HPDE6-E6E7 (cell line): ENCODE results near the gene IQUB.
"Not testable (repeated sequence)": the region's sequence is repeated elsewhere in the genome, so short reads cannot be mapped to it uniquely, and the experiment has no call there.

Experiments
- DNase-seq: peaks from one replicate; pipeline ENCODE4 v3.0.0; 2011; ENCODE audit warnings: missing footprints; ENCODE audit errors: extremely low spot score

The IQUB gene

DNA sequence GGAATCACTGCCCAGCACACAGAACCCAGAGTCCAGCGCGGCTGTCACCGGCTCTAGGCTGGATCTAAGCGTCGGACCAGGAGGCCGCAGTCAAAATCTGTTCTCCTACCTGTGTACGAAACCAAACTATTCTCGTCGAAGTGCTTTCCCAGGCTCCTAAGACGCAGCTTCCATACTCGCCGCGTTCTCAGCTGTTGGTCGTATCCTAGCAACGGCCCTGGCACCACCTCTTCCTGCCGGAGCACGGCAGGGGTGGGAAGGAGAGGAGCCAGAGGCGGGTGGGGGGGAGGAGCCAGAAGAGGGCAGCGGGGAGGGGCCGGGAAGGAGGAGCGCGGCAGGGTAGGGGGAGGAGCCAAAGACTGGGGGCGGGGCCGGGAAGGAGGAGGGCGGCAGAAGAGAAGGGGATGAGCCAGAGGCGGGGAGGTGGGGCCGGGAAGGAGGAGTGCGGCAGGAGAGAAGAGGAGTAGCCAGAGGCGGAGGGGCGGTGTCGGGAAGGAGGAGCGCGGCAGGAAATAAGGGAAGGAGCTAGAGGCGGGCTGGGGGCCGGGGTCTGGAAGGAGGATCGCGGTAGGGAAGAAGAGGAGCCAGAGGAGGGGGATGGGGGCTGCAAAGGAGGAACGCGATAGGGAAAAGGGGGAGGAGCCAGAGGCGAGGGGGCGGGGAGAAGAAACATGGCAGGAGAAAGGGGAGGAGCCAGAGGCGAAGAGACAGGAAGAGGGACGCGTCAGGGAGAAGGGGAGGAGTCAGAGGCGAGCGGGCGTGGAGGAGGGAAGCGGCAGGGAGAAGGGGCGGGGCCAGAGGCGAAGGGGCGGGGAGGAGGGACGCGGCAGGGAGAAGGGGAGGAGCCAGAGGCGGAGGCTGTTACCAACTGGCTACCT is at the start of gene IQUB:
IQUB (minus strand) TSS at position 213 of the 878 bp plus-strand sequence. CDS start 22,255 bp downstream, outside the sequence.
- peak; percentile 91 for DNase-seq

DNA sequence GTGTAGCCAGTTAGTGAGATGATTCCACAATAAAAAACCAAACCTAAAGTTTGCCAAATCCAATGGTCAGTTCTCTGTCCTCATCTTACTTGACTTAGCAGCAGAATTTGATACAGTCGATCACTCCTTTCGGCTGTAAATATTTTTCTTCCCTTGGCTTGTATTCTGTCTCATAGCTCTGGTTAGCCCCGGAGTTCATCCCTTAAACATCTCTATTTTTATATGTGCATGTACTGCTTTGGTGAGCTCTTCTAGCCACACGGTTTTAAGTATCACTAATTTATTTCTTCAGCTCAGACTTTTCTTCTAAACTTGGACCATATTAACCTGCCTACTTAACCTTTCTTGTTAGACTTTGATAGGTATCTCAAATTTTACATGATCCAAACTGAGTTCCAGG is 49.4 kb upstream of the IQUB start:
- DNase-seq = no peak

DNA sequence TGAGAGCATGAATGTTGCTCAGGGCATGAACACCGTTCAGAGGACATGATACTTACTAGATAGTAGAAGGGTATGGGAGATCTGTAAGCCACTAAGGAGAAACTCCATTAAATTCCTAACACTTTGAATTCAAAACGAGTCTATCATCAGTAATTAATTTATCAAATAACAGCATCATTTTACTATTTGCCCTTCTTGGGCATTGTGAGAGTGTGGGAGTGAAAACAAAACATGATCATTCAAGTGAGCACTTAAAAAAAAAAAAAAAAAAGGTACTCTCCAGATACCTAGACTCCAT is 46.7 kb upstream of the IQUB start:
- no peak for DNase-seq

DNA sequence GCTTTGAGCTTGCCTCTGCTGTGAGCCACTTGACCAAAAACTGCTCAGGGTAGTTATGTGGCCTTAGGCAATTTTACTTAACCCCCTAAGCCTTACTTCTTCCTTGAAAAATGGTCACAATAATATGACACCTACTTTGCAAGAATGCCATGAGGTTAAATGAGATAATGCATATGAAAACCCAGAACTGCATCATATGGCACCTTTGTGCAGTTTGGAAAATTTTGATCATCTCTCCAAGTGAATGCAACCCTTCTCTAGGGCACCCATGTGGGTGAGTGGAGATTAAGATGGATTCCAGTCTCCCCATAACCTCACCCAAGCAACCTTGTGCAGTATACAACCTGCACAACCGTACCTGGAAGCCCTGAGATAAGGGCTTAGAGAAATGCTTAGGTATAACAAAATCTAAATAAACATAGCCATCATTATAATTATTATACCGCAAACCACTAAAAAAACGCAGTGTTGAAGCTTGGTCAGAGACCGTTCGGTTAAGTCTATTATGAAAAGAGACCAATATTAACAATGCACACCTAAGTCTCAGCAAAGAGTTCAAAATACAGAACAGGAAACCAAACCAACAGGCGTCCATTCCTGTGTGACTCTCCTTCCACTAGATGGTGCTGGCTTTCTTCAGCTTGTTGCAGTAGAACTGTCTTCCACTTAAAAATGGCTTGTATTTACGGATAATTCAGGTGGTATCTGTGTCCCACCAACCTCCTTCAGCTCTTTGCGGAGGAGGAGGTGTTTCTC is 46.2 kb upstream of the IQUB start:
- peak; percentile 42 for DNase-seq

DNA sequence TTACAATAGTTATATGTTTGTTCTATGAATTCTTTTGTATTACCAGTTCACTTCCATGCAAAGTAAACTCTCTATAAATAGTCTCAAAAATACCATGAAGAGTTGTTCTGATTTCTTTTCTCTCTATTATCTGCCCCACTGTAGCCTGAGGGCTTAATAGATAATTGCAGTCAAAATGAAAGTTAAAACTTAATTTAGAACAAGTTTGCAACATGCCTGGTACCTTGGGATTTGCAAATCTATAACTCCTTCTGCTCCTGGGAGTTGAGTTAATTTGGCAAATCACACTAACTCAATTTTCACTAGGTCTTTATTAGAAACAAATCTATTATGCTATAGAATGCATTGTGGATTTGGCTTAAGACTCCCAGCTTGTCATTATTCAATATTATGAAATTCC is 45.0 kb upstream of the IQUB start:
- DNase-seq = no peak

- no peak for DNase-seq
Observed at GRCh38 chr7:123573896-123574467, 39.6 kb upstream of the IQUB start.

DNA sequence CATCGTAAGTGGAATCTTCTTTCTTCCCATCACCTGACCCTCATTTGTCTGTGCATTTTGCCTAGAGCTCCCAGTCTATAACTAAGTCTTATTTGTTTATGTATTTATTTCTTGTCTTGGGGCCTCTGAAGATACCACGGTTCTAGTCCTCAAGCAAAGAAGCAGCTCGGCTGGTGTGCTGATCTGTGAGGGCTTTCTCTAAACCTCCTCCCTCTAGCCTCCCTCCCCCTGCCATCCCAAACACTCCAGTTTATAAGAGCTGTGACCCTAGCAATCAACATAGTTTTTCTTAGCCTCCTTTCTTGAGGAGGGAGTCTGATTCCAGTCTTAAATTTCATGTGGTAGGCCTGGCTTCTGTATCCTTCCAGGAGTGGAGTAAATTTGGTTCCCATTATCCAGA is 38.9 kb upstream of the IQUB start:
- no peak for DNase-seq

DNA sequence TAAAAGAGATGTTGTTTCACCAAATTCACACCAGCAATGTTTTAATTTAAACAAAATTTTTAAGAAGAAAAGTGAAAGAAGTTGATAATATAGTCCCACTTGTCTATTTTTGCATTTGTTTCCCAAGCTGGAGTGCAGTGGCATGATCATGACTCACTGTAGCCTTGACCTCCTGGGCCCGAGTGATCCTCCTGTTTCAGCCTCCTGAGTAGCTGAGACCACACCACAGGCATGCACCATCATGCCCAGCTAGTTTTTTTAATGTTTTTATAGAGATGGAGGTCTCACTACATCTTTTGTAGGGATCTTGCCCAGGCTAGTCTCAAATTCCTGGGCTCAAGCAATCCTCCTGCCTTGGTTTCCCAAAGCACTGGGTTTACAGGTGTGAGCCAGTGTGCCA is 37.3 kb upstream of the IQUB start:
- DNase-seq = no peak

GRCh38 chr7:123571187-123571586 is 36.8 kb upstream of the IQUB start:
- no peak for DNase-seq

DNA sequence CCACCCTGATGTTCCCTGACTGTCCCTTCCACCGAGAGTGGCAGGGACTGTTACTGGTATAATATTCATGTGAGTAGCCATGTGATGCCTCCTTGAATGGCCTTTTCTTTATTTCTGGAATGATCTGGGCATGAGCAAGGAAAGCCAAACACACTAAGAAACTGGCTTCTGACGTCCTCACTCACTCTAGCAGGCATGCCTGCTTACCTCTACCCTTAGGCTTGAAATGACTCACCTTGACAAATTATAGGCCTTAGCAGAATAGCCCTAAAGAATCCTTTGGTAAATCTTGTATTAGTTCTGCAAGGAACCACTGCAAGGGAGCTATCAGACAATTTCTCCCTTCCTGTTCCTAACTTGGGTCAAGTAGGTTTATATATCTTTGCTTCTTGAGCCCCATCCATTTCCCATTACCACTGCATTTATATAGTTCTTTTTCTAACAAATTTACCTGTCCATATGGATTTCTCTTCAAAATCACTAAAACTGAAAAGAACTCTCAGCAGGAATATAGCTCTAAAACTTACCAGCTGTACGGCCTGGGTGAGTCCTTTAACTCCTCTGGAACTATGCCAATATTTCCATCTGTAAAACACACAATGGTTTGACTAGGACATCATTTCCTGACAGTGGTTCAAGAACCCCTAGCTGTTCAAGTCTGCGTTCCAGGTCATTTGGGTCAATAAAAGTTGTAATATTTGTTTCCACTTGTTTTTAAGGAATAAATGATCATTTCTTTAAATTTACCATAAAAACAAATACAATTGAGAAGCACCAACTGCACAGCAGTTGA is 36.2 kb upstream of the IQUB start:
- peak; percentile 57 for DNase-seq

- no peak for DNase-seq
Observed at GRCh38 chr7:123569352-123570010, 35.1 kb upstream of the IQUB start.

GRCh38 chr7:123562121-123562520 is 27.7 kb upstream of the IQUB start:
- no peak for DNase-seq

DNA sequence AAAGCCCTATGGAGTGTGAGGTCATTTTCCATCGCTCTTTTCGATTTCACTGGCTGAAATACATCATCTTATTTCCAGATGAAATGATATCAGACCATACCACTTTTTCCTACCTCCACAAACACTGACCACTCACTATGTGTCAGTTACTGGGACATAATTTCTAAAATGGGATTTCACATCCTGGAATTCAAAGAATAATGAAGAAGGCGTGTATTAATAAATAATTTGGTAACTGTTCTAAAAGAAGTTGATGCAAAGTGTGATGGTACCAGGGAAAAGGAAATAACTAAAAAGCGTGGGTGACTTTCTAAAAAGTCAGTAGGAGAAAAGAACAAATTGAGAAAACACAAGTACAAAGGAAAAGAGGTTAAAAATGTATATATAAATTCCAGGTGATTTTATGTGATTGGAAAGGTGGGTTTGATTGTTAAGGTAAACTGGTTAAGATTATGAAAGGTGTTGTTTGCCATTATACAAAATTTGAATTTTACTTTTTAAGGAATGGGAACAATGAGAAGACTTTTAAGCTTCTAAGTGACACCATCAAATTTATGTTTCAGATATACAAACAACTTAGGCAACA is 24.0 kb upstream of the IQUB start:
- no peak for DNase-seq

- DNase-seq = peak; percentile 87
Observed at GRCh38 chr7:123557398-123558288, 23.2 kb upstream of the IQUB start, which contains the start of gene NDUFA5. TSS of gene NDUFA5 (minus strand) at chr7:123557818. CDS start at chr7:123557795, 23 bp downstream.

- no peak for DNase-seq
Observed at GRCh38 chr7:123557016-123557397, 22.6 kb upstream of the IQUB start.

- no peak for DNase-seq
Observed at GRCh38 chr7:123555484-123555883, 21.1 kb upstream of the IQUB start.

DNA sequence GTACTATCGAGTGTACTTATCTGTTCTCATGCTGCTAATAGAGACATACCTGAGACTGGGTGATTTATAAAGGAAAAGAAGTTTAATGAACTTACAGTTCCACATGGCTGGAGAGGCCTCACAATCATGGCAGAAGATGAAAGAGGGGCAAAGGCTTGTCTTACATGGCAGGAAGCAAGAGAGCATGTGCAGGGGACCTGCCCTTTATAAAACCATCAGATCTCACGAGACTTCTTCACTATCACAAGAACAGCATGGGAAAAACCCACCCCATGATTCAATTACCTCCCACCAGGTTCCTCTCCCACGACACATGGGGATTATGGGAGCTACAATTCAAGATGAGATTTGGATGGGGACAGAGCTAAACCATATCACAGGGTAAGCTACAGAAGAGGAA is 18.8 kb upstream of the IQUB start:
- no peak for DNase-seq

DNA sequence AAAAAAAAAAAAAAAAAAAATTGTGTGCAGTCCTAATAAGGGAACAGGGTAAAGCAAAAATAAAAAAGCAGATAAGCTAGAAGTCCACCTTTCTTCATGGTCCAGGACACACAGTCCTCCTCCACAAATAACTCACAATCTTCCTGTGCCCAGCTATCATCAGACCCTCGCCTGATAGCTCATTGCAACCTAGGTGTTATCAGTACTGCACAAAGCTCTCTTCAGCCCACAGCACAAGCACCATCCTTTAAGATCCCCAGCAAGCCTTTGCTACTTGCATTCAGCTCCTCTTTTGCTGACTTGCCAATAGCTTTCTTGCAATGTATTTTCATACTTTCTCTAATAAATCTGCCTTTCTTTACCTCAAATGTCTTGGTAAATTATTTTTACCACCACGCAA is 18.2 kb upstream of the IQUB start:
- no peak for DNase-seq

GRCh38 chr7:123552134-123552533 is 17.7 kb upstream of the IQUB start:
- not testable (repeated sequence) for DNase-seq

GRCh38 chr7:123548406-123548805 is 14.0 kb upstream of the IQUB start:
- DNase-seq = no peak
